ENCODE data around the gene SLC38A4.
A peak's percentile ranks its signal among the peaks of the same experiment; 100 is the strongest.

The SLC38A4 gene

GRCh38 chr12:46786774-46787173, 39.0 kb downstream of the SLC38A4 start:
- no peak overlapping the region for H3K4me3 ChIP-seq (ENCODE audit: low read depth, low read length)
- peak; percentile 71 for DNase-seq (ENCODE audit: low read depth, low spot score)
- POLR2A ChIA-PET = no interaction called here
- no peak for TF ChIP-seq CTCF (IDR thresholded peaks at IDR 0.05; ENCODE audit: insufficient read depth, low read length, missing control alignments)
- CTCF ChIA-PET = interaction anchor here (0.6 to 1.2 kb wide), 2 partner anchors 13 to 513 kb away, joined by 3 to 4 read pairs; no protein-coding TSS in a partner anchor

- TF ChIP-seq CTCF (IDR thresholded peaks at IDR 0.05; ENCODE audit: insufficient read depth, low read length, missing control alignments) = no peak
- ChIA-PET POLR2A (no interaction called here), CTCF (interaction anchor here (1.2 kb wide), 1 partner anchor 14 kb away, joined by 3 read pairs; no protein-coding TSS in a partner anchor)
- H3K4me3 ChIP-seq (ENCODE audit: low read depth, low read length) = no peak overlapping the region
- no peak for DNase-seq (ENCODE audit: low read depth, low spot score)
These were observed 40.4 kb downstream of the SLC38A4 start for GRCh38 chr12:46785382-46785781.

GRCh38 chr12:46783871-46784270, 41.9 kb downstream of the SLC38A4 start:
- ChIA-PET CTCF (interaction anchor here (1.2 kb wide), 1 partner anchor 16 kb away, joined by 3 read pairs; no protein-coding TSS in a partner anchor), POLR2A (no interaction called here)
- no peak for DNase-seq (ENCODE audit: low read depth, low spot score)
- H3K4me3 ChIP-seq (ENCODE audit: low read depth, low read length) = no peak overlapping the region
- no peak for TF ChIP-seq CTCF (IDR thresholded peaks at IDR 0.05; ENCODE audit: insufficient read depth, low read length, missing control alignments)

- TF ChIP-seq CTCF (IDR thresholded peaks at IDR 0.05; ENCODE audit: insufficient read depth, low read length, missing control alignments) = no peak
- CTCF ChIA-PET = no interaction called here
These were observed 45.9 kb downstream of the SLC38A4 start for GRCh38 chr12:46779879-46780278.

GRCh38 chr12:46779063-46779462, 46.7 kb downstream of the SLC38A4 start:
- POLR2A ChIA-PET = no interaction called here
- no peak for TF ChIP-seq CTCF (IDR thresholded peaks at IDR 0.05; ENCODE audit: insufficient read depth, low read length, missing control alignments)
- H3K4me3 ChIP-seq (ENCODE audit: low read depth, low read length) = no peak overlapping the region
- no peak for DNase-seq (ENCODE audit: low read depth, low spot score)
- CTCF ChIA-PET = no interaction called here

More at GRCh38 chr12:46779879-46780278, 45.9 kb downstream of the SLC38A4 start:
- no peak for DNase-seq (ENCODE audit: low read depth, low spot score)
- no peak overlapping the region for H3K4me3 ChIP-seq (ENCODE audit: low read depth, low read length)
- POLR2A ChIA-PET = no interaction called here

GRCh38 chr12:46778415-46778814, 47.4 kb downstream of the SLC38A4 start:
- ChIA-PET CTCF (no interaction called here), POLR2A (no interaction called here)
- no peak for DNase-seq (ENCODE audit: low read depth, low spot score)
- no peak overlapping the region for H3K4me3 ChIP-seq (ENCODE audit: low read depth, low read length)
- TF ChIP-seq CTCF (IDR thresholded peaks at IDR 0.05; ENCODE audit: insufficient read depth, low read length, missing control alignments) = no peak

Measured in AG04449 (cell line).